ENCODE results near the gene GTSF1L. TPM values are rescaled to one million over a fixed set of nuclear protein-coding genes. Genes with fewer than 3 reads are reported as not detected.

Gene GTSF1L
- total and polyA plus RNA-seq, 8 donors, result not detected

DNA sequence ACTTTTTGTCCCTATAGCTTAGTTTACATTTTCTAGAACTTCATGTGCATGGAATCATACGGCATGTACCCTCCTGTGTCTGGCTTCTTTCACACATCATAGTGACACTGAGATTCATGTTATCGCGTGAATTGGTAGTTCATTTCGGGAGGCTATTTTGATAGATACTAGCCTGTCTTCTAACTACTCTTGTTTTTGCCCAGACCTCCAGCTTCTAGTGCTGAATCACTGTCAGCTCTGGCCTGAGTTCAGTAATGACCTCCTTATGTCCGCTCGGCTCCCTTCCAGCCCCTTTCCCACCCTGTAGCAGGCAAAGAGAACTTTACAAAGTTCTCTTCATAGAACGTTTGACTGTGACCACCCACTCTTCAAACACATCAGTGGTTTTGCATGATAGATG, 45.8 kb downstream of the GTSF1L start:
- Histone ChIP-seq H3K4me3 (no peak overlapping the region), H3K4me1 (no peaks in the 10 kb centered on the region), H3K27me3 (no peaks in the 10 kb centered on the region), H3K9me3 (no peaks in the 10 kb centered on the region), H3K36me3 (no peaks in the 10 kb centered on the region), H3K27ac (no peak overlapping the region)
- DNase-seq (no peak), ATAC-seq (no peak)
- TF ChIP-seq, protein P1, sequence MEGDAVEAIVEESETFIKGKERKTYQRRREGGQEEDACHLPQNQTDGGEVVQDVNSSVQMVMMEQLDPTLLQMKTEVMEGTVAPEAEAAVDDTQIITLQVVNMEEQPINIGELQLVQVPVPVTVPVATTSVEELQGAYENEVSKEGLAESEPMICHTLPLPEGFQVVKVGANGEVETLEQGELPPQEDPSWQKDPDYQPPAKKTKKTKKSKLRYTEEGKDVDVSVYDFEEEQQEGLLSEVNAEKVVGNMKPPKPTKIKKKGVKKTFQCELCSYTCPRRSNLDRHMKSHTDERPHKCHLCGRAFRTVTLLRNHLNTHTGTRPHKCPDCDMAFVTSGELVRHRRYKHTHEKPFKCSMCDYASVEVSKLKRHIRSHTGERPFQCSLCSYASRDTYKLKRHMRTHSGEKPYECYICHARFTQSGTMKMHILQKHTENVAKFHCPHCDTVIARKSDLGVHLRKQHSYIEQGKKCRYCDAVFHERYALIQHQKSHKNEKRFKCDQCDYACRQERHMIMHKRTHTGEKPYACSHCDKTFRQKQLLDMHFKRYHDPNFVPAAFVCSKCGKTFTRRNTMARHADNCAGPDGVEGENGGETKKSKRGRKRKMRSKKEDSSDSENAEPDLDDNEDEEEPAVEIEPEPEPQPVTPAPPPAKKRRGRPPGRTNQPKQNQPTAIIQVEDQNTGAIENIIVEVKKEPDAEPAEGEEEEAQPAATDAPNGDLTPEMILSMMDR (IDR thresholded peaks at IDR 0.05), result no peak
- intact Hi-C loops (cut with DNase I), result no loop called here

DNA sequence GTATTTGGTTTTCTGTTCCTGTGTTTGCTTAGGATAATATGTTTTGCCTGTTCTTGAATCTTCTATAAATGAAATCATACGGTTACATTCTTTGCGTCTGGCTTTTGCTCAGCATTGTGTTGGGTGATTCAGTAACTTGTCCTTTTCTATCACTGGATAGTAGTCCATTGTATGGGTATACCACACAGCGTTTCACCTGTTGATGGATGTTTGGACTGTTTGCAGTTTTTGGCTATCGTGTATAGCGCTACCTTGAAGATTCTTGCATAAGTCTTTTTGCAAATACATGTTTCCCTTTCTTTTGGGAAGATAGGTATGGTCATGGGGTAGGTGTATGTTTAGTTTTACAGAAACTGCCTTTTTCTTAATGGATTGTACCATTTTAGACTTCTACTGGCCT, 50.4 kb downstream of the GTSF1L start:
- no peaks in the 10 kb centered on the region for H3K27me3 ChIP-seq
- H3K9me3 ChIP-seq, result no peaks in the 10 kb centered on the region
- no peaks in the 10 kb centered on the region for H3K36me3 ChIP-seq
- TF ChIP-seq, protein P1 (IDR thresholded peaks at IDR 0.05), result no peak
- ATAC-seq, result no peak
- intact Hi-C loops (cut with DNase I), result no loop called here
- H3K27ac ChIP-seq, result no peak overlapping the region
- no peak overlapping the region for H3K4me3 ChIP-seq
- DNase-seq, result no peak
- H3K4me1 ChIP-seq, result no peaks in the 10 kb centered on the region

Other genes with a start within 250 kb of the GTSF1L start
- gene L3MBTL1, start 219.3 kb downstream of the GTSF1L start, total RNA-seq, result 1 to 10 TPM; 8.1 to 8.7 TPM
- 10 to 100 TPM; 14.3 to 25.4 (median 20.4) TPM for gene L3MBTL1, start 219.3 kb downstream of the GTSF1L start, polyA plus RNA-seq (ENCODE audit: insufficient read length in 6 of 6)
- gene SGK2, start 168.0 kb downstream of the GTSF1L start, total RNA-seq, result 1 to 10 TPM in 1 of 2 donors, under 1 TPM in 1; 0.39 to 1.1 TPM
- 10 to 100 TPM in 5 of 6 donors, 1 to 10 TPM in 1; 8.8 to 13.2 (median 11.5) TPM for gene SGK2, start 168.0 kb downstream of the GTSF1L start, polyA plus RNA-seq (ENCODE audit: insufficient read length in 6 of 6)
- 10 to 100 TPM; 19.4 to 20.8 TPM for gene IFT52, start 136.1 kb downstream of the GTSF1L start, total RNA-seq
- gene IFT52, start 136.1 kb downstream of the GTSF1L start, polyA plus RNA-seq (ENCODE audit: insufficient read length in 6 of 6), result 10 to 100 TPM; 64.0 to 81.2 (median 75.3) TPM
- gene MYBL2, start 59.9 kb downstream of the GTSF1L start, total RNA-seq, result 10 to 100 TPM in 1 of 2 donors, 1 to 10 TPM in 1; 6.1 to 10.5 TPM
- gene MYBL2, start 59.9 kb downstream of the GTSF1L start, polyA plus RNA-seq (ENCODE audit: insufficient read length in 6 of 6), result 10 to 100 TPM; 15.5 to 37.5 (median 22.7) TPM
- 10 to 100 TPM; 14.5 to 29.9 TPM for gene TOX2, start 187.8 kb upstream of the GTSF1L start, total RNA-seq
- gene TOX2, start 187.8 kb upstream of the GTSF1L start, polyA plus RNA-seq (ENCODE audit: insufficient read length in 6 of 6), result 10 to 100 TPM; 38.4 to 61.1 (median 42.7) TPM